ENCODE data around the gene HSPA4.

Gene HSPA4

DNA sequence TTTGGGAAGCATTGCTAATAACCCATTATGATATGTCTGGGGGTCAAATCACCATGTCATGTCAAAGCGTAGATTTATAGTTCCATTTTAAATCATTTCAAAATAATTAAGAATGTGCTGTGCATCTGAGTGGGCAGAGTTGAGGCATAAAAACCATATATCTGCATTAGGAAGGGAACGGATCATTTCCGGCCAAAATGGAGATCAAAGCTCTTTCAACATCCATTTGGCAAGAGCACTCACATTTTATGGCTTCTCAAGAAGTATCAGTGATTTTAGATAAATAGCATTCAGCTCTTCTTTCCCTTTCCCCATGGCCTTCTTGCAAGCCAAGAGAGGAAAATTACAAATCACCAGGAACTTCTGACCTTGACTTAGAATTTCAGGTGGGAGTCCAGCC, 89.9 kb downstream of the HSPA4 start:
- H3K36me3 ChIP-seq (ENCODE audit: insufficient read depth, low read length), result no peaks in the 10 kb centered on the region

GRCh38 chr5:133142782-133143181, 91.0 kb downstream of the HSPA4 start:
- H3K9ac ChIP-seq (ENCODE audit: low read depth, low read length), result no peak overlapping the region
- H3K9me3 ChIP-seq (ENCODE audit: insufficient read depth, low read length, severe bottlenecking), result peaks cover 7% of the 10 kb centered on the region
- H3K4me3 ChIP-seq (ENCODE audit: low read depth in 1 of 2, low read length in 2 of 2), result no peak overlapping the region
- no peak for ATAC-seq (ENCODE audit: insufficient read depth, low read depth)
- H3K79me2 ChIP-seq (ENCODE audit: insufficient read depth, low read length), result no peaks in the 10 kb centered on the region
- no peak overlapping the region for H2AFZ ChIP-seq (ENCODE audit: low read depth, low read length)
- TF ChIP-seq EZH2 (IDR thresholded peaks at IDR 0.05; ENCODE audit: borderline replicate concordance, low read depth, low read length, severe bottlenecking) (no peak), CTCF (IDR thresholded peaks at IDR 0.05; ENCODE audit: borderline replicate concordance, extremely low read depth, low read length, poor library complexity, severe bottlenecking) (no peak)
- H3K4me1 ChIP-seq (ENCODE audit: insufficient read depth, low read length), result peaks cover 12% of the 10 kb centered on the region
- no peak overlapping the region for H3K4me2 ChIP-seq (ENCODE audit: insufficient read depth, low read length)
- no peak overlapping the region for H3K27ac ChIP-seq (ENCODE audit: low read length)
- H4K20me1 ChIP-seq (ENCODE audit: insufficient read depth, low read length), result no peaks in the 10 kb centered on the region
- no peak for DNase-seq
- H3K27me3 ChIP-seq (ENCODE audit: insufficient read depth, low read length, poor library complexity), result no peaks in the 10 kb centered on the region
- no peaks in the 10 kb centered on the region for H3K36me3 ChIP-seq (ENCODE audit: insufficient read depth, low read length)

More for the DNA sequence above, 89.9 kb downstream of the HSPA4 start:
- no peak overlapping the region for H3K27ac ChIP-seq (ENCODE audit: low read length)
- no peak overlapping the region for H3K4me3 ChIP-seq (ENCODE audit: low read depth in 1 of 2, low read length in 2 of 2)
- H3K4me2 ChIP-seq (ENCODE audit: insufficient read depth, low read length), result no peak overlapping the region
- H4K20me1 ChIP-seq (ENCODE audit: insufficient read depth, low read length), result no peaks in the 10 kb centered on the region
- no peaks in the 10 kb centered on the region for H3K27me3 ChIP-seq (ENCODE audit: insufficient read depth, low read length, poor library complexity)
- H3K9ac ChIP-seq (ENCODE audit: low read depth, low read length), result no peak overlapping the region
- no peak for TF ChIP-seq EZH2 (IDR thresholded peaks at IDR 0.05; ENCODE audit: borderline replicate concordance, low read depth, low read length, severe bottlenecking)
- TF ChIP-seq CTCF (IDR thresholded peaks at IDR 0.05; ENCODE audit: borderline replicate concordance, extremely low read depth, low read length, poor library complexity, severe bottlenecking), result no peak
- no peak overlapping the region for H2AFZ ChIP-seq (ENCODE audit: low read depth, low read length)
- H3K79me2 ChIP-seq (ENCODE audit: insufficient read depth, low read length), result no peaks in the 10 kb centered on the region
- DNase-seq (no peak), ATAC-seq (ENCODE audit: insufficient read depth, low read depth) (no peak)
- H3K9me3 ChIP-seq (ENCODE audit: insufficient read depth, low read length, severe bottlenecking), result peaks cover 7% of the 10 kb centered on the region
- H3K4me1 ChIP-seq (ENCODE audit: insufficient read depth, low read length), result peaks cover 2% of the 10 kb centered on the region

DNA sequence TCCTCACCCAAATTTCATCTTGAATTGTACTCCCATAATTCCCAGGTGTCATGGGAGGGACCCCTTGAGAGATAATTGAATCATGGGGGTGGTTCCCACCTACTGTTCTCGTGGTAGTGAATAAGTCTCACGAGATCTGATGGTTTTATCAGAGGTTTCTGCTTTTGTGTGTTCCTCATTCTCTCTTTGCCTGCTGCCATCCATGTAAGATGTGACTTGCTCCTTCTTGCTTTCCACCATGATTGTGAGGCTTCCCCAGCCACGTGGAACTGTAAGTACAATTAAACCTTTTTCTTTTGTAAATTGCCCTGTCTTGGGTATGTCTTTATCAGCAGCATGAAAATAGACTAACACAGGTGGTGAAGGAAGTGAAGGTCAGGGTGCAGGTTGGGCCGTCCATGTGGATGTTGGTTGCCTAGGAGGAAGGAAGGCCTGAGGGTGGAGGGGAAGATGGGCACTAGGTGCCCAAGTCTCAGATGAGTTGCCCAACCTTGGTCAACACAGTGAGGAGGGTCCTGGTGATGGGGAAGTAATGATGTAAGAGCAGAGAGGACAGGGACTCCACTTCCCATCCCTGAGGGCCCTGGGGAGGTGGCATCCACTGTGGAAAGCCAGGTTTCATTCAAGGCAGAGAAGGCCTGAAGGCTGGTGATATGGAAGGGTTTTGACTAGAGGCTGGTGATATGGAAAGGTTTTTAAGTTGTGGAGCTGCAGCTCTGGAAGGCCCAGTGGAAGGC, 92.6 kb downstream of the HSPA4 start:
- H3K4me2 ChIP-seq (ENCODE audit: insufficient read depth, low read length), result no peak overlapping the region
- no peaks in the 10 kb centered on the region for H4K20me1 ChIP-seq (ENCODE audit: insufficient read depth, low read length)
- no peak overlapping the region for H3K27ac ChIP-seq (ENCODE audit: low read length)
- peaks cover 28% of the 10 kb centered on the region for H3K4me1 ChIP-seq (ENCODE audit: insufficient read depth, low read length)
- H3K9ac ChIP-seq (ENCODE audit: low read depth, low read length), result no peak overlapping the region
- no peak overlapping the region for H3K4me3 ChIP-seq (ENCODE audit: low read depth in 1 of 2, low read length in 2 of 2)
- no peak overlapping the region for H2AFZ ChIP-seq (ENCODE audit: low read depth, low read length)
- H3K27me3 ChIP-seq (ENCODE audit: insufficient read depth, low read length, poor library complexity), result no peaks in the 10 kb centered on the region
- no peaks in the 10 kb centered on the region for H3K36me3 ChIP-seq (ENCODE audit: insufficient read depth, low read length)
- no peaks in the 10 kb centered on the region for H3K79me2 ChIP-seq (ENCODE audit: insufficient read depth, low read length)
- peaks cover 7% of the 10 kb centered on the region for H3K9me3 ChIP-seq (ENCODE audit: insufficient read depth, low read length, severe bottlenecking)
- no peak for DNase-seq
- TF ChIP-seq CTCF (IDR thresholded peaks at IDR 0.05; ENCODE audit: borderline replicate concordance, extremely low read depth, low read length, poor library complexity, severe bottlenecking) (no peak), EZH2 (IDR thresholded peaks at IDR 0.05; ENCODE audit: borderline replicate concordance, low read depth, low read length, severe bottlenecking) (no peak)
- no peak for ATAC-seq (ENCODE audit: insufficient read depth, low read depth)
